ENCODE data around the gene ETV5.
"Not testable (repeated sequence)": the region's sequence is repeated elsewhere in the genome, so short reads cannot be mapped to it uniquely, and the experiment has no call there.

Gene ETV5

GRCh38 chr3:186019288-186019687 is 89.6 kb downstream of the ETV5 start:
- not testable (repeated sequence) for DNase-seq

GRCh38 chr3:186014866-186015265 is 94.0 kb downstream of the ETV5 start:
- DNase-seq = no peak

GRCh38 chr3:186013312-186013711 is 95.6 kb downstream of the ETV5 start:
- DNase-seq = no peak

- DNase-seq = no peak
Measured at GRCh38 chr3:186012137-186012536, 96.8 kb downstream of the ETV5 start.

- DNase-seq = no peak
Measured at GRCh38 chr3:186004671-186005070, 104.2 kb downstream of the ETV5 start.

GRCh38 chr3:186004209-186004608 is 104.7 kb downstream of the ETV5 start:
- no peak for DNase-seq

- no peak for DNase-seq
Measured at GRCh38 chr3:186003610-186004009, 105.3 kb downstream of the ETV5 start.

- no peak for DNase-seq
Measured at GRCh38 chr3:186002884-186003472, 105.9 kb downstream of the ETV5 start.

GRCh38 chr3:186001842-186002241 is 107.0 kb downstream of the ETV5 start:
- no peak for DNase-seq

- no peak for DNase-seq
Measured at GRCh38 chr3:185999221-185999620, 109.7 kb downstream of the ETV5 start.

- no peak for DNase-seq
Measured at GRCh38 chr3:185998136-185998535, 110.8 kb downstream of the ETV5 start.

- no peak for DNase-seq
Measured at GRCh38 chr3:185997130-185997529, 111.8 kb downstream of the ETV5 start.
